Neuron (in vitro differentiated cells): ENCODE measurements around the gene PSMC6.

ENCODE experiments used
- H2AFZ ChIP-seq: one replicate; pipeline ENCODE4 v1.6.1; 2013; ENCODE audit warnings: low read depth, mild to moderate bottlenecking, inconsistent platforms, low read length, moderate library complexity
- H3K27me3 ChIP-seq: one replicate; pipeline ENCODE4 v1.6.1; 2013; ENCODE audit warnings: low read length; ENCODE audit not compliant: insufficient read depth
- H3K36me3 ChIP-seq: one replicate; pipeline ENCODE4 v1.6.1; 2013; ENCODE audit warnings: low read length; ENCODE audit not compliant: insufficient read depth
- H3K4me1 ChIP-seq: one replicate; pipeline ENCODE4 v1.6.1; 2013; ENCODE audit warnings: low read length; ENCODE audit not compliant: insufficient read depth
- H3K4me3 ChIP-seq: 2 replicates; pipeline ENCODE4 v1.5.1; 2013; ENCODE audit warnings: mild to moderate bottlenecking, low read length, moderate library complexity
- H3K9me3 ChIP-seq: one replicate; pipeline ENCODE4 v1.6.1; 2013; ENCODE audit warnings: low read length

PSMC6 gene

DNA sequence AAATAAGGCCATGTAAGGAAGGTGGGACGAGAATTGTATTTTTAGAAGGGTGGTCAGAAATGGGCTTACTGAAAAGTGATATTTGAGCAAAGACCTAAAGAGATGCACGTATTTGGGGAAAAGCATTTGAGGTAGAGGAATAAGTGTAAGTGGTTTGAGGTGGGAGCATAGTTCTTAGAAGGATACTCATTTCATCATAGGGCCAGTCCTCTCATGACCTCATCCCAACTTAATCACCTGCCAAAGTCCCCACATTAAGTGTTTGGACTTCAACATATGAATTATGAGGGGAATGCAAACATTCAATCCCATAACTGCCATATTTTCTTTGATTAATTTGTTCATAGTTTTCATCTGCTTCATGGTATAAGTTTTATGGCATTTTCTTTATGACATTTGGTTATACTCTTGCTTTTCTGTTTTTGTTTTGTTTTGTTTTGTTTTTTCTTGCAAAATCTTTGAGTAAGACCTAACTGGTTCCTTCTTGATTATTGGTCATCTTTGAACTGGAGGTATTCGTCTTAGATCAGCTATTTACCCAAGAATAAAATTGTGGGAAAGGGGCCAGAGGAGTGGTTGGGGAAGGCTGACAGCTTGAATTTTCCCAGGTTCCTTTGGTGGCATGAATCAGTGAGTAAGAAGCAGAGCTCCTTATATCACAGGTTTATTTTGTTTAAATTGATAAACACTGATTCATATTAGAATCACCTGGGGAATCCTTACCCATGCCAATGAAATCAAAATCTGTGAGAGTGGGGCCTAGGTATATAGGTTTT is 60.2 kb downstream of the PSMC6 start:
- Histone ChIP-seq H3K9me3 (no peaks in the 10 kb centered on the region), H3K36me3 (peaks cover 36% of the 10 kb centered on the region), H3K4me1 (no peaks in the 10 kb centered on the region), H3K4me3 (no peak overlapping the region), H2AFZ (no peak overlapping the region), H3K27me3 (no peaks in the 10 kb centered on the region)

DNA sequence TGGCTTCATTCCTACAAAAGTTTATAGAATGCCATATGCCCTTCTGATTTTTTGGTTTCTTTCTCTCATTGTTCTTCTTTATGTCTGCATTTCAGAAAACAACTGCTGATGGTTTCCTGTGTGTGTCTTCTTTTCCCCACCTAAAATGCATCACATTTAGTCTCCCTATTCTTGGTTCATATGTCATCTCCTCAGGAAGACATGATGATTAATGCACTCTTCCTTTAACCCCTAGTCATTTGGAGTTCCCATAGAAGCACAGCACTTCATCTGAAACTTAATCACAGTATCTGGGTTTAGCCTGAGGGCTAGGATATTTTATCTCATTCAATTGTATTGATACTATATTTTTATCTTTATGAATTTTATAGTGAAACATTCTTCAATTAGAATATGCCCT is 62.9 kb downstream of the PSMC6 start:
- Histone ChIP-seq H3K36me3 (peaks cover 42% of the 10 kb centered on the region), H2AFZ (no peak overlapping the region), H3K4me3 (no peak overlapping the region), H3K9me3 (no peaks in the 10 kb centered on the region), H3K4me1 (no peaks in the 10 kb centered on the region), H3K27me3 (no peaks in the 10 kb centered on the region)

DNA sequence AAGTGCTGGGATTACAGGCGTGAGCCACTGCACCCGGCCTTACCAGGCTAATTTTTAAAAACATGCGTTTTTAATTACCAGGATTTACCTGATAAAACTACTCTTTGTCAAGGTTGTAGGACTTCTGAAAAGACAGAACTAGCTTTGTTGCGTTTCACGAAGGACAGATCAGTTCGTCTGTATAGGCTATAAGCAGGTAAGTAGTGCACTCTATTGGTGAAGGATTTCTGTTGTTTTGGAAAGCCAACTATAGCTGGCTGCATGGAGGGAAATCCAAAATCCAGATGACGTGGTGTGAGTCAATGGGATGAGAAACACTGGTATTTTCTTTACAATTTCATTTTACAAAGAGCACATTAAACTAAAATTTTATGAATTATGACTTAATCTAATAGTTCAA is 69.8 kb downstream of the PSMC6 start:
- Histone ChIP-seq H3K9me3 (no peaks in the 10 kb centered on the region), H3K4me1 (no peaks in the 10 kb centered on the region), H3K27me3 (no peaks in the 10 kb centered on the region), H2AFZ (no peak overlapping the region), H3K36me3 (peaks cover 30% of the 10 kb centered on the region), H3K4me3 (no peak overlapping the region)
